Left kidney (tissue), 2 donors: ENCODE data around the gene CDK8. TPM values are rescaled to one million over a fixed set of nuclear protein-coding genes. Genes with fewer than 3 reads are reported as not detected.
"Not testable (repeated sequence)": the region's sequence is repeated elsewhere in the genome, so short reads cannot be mapped to it uniquely, and the experiment has no call there.

Experiments
- DNase-seq: peaks from one replicate; pipeline ENCODE4 v3.0.0-alpha.2; 2013
- polyA plus RNA-seq: library from polyadenylated mRNA; unstranded; fragments of 120-200 nt; gene quantifications from one replicate; pipeline ENCODE4 v1.2.1, GENCODE V29; 2013; ENCODE audit not compliant: insufficient read length

CDK8 gene
- polyA plus RNA-seq, 1 donor, result 27.8 TPM

- not testable (repeated sequence) for DNase-seq
Observed at GRCh38 chr13:26312019-26312418, 58.1 kb downstream of the CDK8 start.

GRCh38 chr13:26316095-26316494, 62.2 kb downstream of the CDK8 start:
- not testable (repeated sequence) for DNase-seq

- no peak for DNase-seq
Observed at GRCh38 chr13:26320766-26321165, 66.8 kb downstream of the CDK8 start.

GRCh38 chr13:26323127-26323526, 69.2 kb downstream of the CDK8 start:
- no peak for DNase-seq

- DNase-seq, result no peak
Observed at GRCh38 chr13:26323764-26324163, 69.8 kb downstream of the CDK8 start.

GRCh38 chr13:26324294-26324693, 70.4 kb downstream of the CDK8 start:
- DNase-seq, result no peak

GRCh38 chr13:26324867-26325266, 70.9 kb downstream of the CDK8 start:
- DNase-seq, result no peak

GRCh38 chr13:26325876-26326275, 71.9 kb downstream of the CDK8 start:
- no peak for DNase-seq

- no peak for DNase-seq
Observed at GRCh38 chr13:26326562-26326961, 72.6 kb downstream of the CDK8 start.

GRCh38 chr13:26327940-26328725, 74.2 kb downstream of the CDK8 start:
- DNase-seq, result no peak

- no peak for DNase-seq
Observed at GRCh38 chr13:26335158-26335557, 81.2 kb downstream of the CDK8 start.

GRCh38 chr13:26340807-26341206, 86.9 kb downstream of the CDK8 start:
- no peak for DNase-seq

GRCh38 chr13:26342898-26343297, 89.0 kb downstream of the CDK8 start:
- DNase-seq, result no peak

- no peak for DNase-seq
Observed at GRCh38 chr13:26343816-26344215, 89.9 kb downstream of the CDK8 start.

- DNase-seq, result no peak
Observed at GRCh38 chr13:26344980-26345379, 91.1 kb downstream of the CDK8 start.

GRCh38 chr13:26348966-26349365, 95.0 kb downstream of the CDK8 start:
- DNase-seq, result no peak

- DNase-seq, result no peak
Observed at GRCh38 chr13:26362261-26362660, 108.3 kb downstream of the CDK8 start.

GRCh38 chr13:26370553-26370952, 116.6 kb downstream of the CDK8 start:
- DNase-seq, result no peak

GRCh38 chr13:26372747-26373146, 118.8 kb downstream of the CDK8 start:
- DNase-seq, result no peak

GRCh38 chr13:26376430-26376829, 122.5 kb downstream of the CDK8 start:
- DNase-seq, result no peak

- DNase-seq, result no peak
Observed at GRCh38 chr13:26377038-26377437, 123.1 kb downstream of the CDK8 start.

GRCh38 chr13:26378116-26378515, 124.2 kb downstream of the CDK8 start:
- no peak for DNase-seq

GRCh38 chr13:26379831-26380230, 125.9 kb downstream of the CDK8 start:
- no peak for DNase-seq

GRCh38 chr13:26380930-26381329, 127.0 kb downstream of the CDK8 start:
- DNase-seq, result no peak
